Measurements from ENCODE around the gene SEMA3G.

- no peak for TF ChIP-seq CTCF (IDR thresholded peaks at IDR 0.05)
- no peak for TF ChIP-seq POLR2A (IDR thresholded peaks at IDR 0.05)
- TF ChIP-seq POLR2AphosphoS5 (IDR thresholded peaks at IDR 0.05), result no peak
- no peak for TF ChIP-seq EP300 (IDR thresholded peaks at IDR 0.05)
Measured at GRCh38 chr3:52432691-52433141, 12.2 kb downstream of the SEMA3G start.

All from stomach (tissue), 4 donors.